HPDE6-E6E7 (cell line): ENCODE results near the gene PIPOX.

Source experiments
- DNase-seq: peaks from one replicate; pipeline ENCODE4 v3.0.0; 2011; ENCODE audit warnings: missing footprints; ENCODE audit errors: extremely low spot score

Gene PIPOX

DNA sequence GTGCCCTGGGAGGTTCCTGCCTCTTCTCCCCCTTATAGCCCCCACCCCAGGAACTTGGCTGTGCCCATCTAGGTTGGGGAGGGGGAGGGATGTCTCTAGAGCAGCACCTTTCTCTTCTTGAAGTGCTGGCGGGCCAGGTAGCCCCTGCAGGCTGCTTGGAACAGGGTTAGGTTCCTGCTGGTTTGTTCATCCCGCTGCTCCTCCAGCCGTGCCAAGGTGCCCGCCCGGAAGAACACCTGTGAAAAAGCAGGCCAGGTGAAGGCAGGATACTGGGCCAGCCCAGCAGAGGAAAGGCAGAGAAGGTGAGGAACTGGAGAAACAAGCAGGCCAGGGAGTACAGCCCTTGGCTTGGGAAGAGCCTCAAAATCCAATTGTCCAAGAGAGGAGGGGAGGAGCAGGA lies 56.6 kb downstream of the PIPOX start:
- DNase-seq = no peak

DNA sequence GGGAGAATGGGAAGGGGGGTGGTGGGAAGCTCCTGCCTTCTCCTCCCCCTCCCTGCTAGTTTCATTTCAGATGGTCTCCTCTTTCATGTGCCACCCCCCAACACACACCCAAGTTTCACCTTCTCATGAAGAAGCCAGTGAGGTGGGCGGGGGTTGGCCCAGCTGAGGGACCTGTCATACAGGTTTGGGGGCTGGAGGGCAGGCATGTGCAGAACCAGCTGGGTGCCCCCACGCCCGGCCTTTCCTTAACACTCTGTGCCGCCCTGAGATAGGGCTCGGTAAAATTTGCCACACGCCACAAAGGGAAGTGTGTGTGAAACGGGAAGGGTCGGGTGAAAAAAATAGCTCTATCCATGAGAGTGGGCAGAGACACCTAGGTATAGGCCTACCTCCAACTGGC lies 57.4 kb downstream of the PIPOX start:
- no peak for DNase-seq

DNA sequence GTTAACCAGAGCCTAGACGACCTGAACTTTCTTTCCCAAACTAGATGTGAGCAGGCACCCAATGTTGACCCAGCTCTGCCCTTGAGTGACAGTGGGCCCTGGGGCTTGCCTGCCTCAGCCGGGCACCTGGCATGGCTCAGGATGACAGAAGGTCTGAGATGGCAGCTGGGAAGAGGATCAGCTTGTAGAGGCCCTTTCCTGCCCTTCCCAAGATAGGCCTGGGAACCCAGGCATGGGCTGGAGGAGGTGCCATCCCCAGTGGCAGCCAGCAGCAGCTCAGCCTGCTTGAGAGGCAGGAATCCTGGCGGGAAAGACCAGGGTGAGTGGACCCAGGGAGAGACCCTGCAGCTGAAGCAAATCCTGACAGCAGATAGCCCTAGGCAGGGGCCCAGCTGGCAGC lies 59.1 kb downstream of the PIPOX start:
- DNase-seq = no peak

DNA sequence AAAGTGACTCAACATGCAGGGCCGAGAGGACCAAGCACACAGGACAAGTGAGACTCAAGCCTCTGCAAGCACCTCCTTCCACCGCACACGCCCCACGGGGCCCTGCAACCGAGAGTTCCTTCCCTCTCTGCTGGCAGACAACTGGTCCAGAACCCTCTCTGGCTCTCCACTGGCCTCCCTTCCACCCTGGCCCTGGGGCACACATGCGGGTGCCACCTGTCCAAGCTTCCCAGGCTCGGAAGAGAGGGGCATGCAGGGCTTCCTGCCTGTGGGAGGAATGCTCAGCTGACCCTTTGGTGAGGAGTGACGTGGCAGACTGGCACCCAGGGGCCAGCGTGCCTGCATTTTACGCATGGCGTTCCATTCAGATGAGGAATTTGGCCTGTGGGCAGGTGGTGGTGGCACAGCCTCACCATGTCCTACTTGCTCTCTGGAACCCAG lies 59.8 kb downstream of the PIPOX start:
- no peak for DNase-seq

DNA sequence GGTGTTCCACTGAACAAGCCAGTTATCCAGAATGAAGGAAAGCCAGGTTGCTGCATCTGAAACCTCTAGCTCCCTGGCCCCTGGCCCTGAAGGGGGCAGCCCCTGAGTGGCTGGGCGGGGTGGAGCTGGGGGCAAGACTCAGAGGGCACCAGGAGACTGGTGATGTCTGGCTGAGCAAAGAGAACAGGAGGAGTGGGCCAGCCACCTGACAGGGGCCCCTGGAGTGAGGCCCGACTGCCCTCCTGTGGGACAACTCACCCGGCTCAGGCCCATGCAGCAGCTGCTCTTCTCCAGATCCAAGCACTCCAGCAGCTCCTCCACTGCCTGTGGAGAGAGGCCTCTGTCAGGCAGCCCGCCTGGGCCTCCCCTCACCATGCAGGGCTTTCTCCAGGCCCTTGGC lies 60.4 kb downstream of the PIPOX start:
- DNase-seq = no peak
